HEK293 (cell line): ENCODE measurements around the gene EFCAB11.

ENCODE experiments used
- CTCF ChIA-PET: fragments of 350-600 bp; formaldehyde crosslinking; extraction: SDS; loops from one replicate; lab custom pipeline; 2021; ENCODE audit warnings: antibody characterized with exemption; lab: Yijun Ruan, JAX
- POLR2A ChIA-PET: fragments of 300-600 bp; formaldehyde crosslinking; extraction: SDS; loops from one replicate; lab custom pipeline; 2020; ENCODE audit warnings: antibody characterized with exemption, inconsistent platforms; lab: Yijun Ruan, JAX
- H3K27ac ChIP-seq: fragments of 200-500 bp; sonication (Bioruptor generic); 2 replicates; pipeline ENCODE4 v1.5.1; 2014; ENCODE audit warnings: low read depth, low read length, control low read depth, inconsistent platforms; ENCODE audit errors: extremely low read depth
- H3K36me3 ChIP-seq, 2 experiments: fragments of 200-500 bp in 1 of 2; sonication (Bioruptor generic) in 1 of 2; 1 replicate in 1 of 2; 2 replicates in 1 of 2; pipeline ENCODE4 v1.5.1; 2014 to 2017; ENCODE audit warnings: inconsistent platforms in 2 of 2, low read length in 2 of 2; ENCODE audit not compliant: control insufficient read depth in 2 of 2, insufficient read depth in 1 of 2
- H3K4me1 ChIP-seq: fragments of 200-500 bp; sonication (Bioruptor generic); 2 replicates; pipeline ENCODE4 v1.5.1; 2014; ENCODE audit warnings: mild to moderate bottlenecking, low read length, inconsistent platforms; ENCODE audit not compliant: control insufficient read depth, insufficient read depth
- H3K4me3 ChIP-seq: 2 replicates; pipeline ENCODE4 v1.5.1; 2011; ENCODE audit warnings: low read depth, mild to moderate bottlenecking, control low read depth, low read length, moderate library complexity
- H3K9me3 ChIP-seq: fragments of 200-500 bp; sonication (Bioruptor generic); 2 replicates; pipeline ENCODE4 v1.5.1; 2014; ENCODE audit warnings: low read depth, low read length, inconsistent platforms; ENCODE audit not compliant: control insufficient read depth, insufficient read depth
- GLI4 ChIP-seq: fragments of 450-650 bp; formaldehyde crosslinking; IDR thresholded peaks from 2 replicates; pipeline ENCODE4 v1.5.1; 2016; ENCODE audit warnings: missing biosample characterization, missing genetic modification characterization
- GLIS1 ChIP-seq: fragments of 450-650 bp; formaldehyde crosslinking; IDR thresholded peaks from 2 replicates; pipeline ENCODE4 v1.5.1; 2016; ENCODE audit warnings: missing biosample characterization, missing genetic modification characterization
- KLF9 ChIP-seq: fragments of 450-650 bp; formaldehyde crosslinking; IDR thresholded peaks from 2 replicates; pipeline ENCODE4 v1.5.1; 2016; ENCODE audit warnings: missing biosample characterization, missing genetic modification characterization, low read depth
- PRDM2 ChIP-seq: fragments of 450-650 bp; formaldehyde crosslinking; IDR thresholded peaks from 2 replicates; pipeline ENCODE4 v1.5.1; 2016; ENCODE audit warnings: missing biosample characterization, missing genetic modification characterization, borderline replicate concordance
- PRDM4 ChIP-seq: fragments of 450-650 bp; formaldehyde crosslinking; IDR thresholded peaks from 2 replicates; pipeline ENCODE4 v1.5.1; 2017; ENCODE audit warnings: missing biosample characterization, missing genetic modification characterization
- ZBTB20 ChIP-seq: fragments of 450-650 bp; formaldehyde crosslinking; IDR thresholded peaks from 2 replicates; pipeline ENCODE4 v1.5.1; 2016; ENCODE audit warnings: missing biosample characterization, missing genetic modification characterization
- ZNF16 ChIP-seq: fragments of 450-650 bp; formaldehyde crosslinking; IDR thresholded peaks from 2 replicates; pipeline ENCODE4 v1.5.1; 2016; ENCODE audit warnings: low read depth, missing biosample characterization, missing genetic modification characterization
- ZNF449 ChIP-seq: fragments of 450-650 bp; formaldehyde crosslinking; IDR thresholded peaks from 2 replicates; pipeline ENCODE4 v1.5.1; 2017; ENCODE audit warnings: missing biosample characterization, mild to moderate bottlenecking, missing genetic modification characterization, moderate library complexity
- ZNF513 ChIP-seq: fragments of 450-650 bp; IDR thresholded peaks from 2 replicates; pipeline ENCODE4 v1.5.1; 2018; ENCODE audit warnings: missing biosample characterization, missing genetic modification characterization
- ZNF621 ChIP-seq: fragments of 450-650 bp; formaldehyde crosslinking; IDR thresholded peaks from 2 replicates; pipeline ENCODE4 v1.5.1; 2017; ENCODE audit warnings: missing biosample characterization, missing genetic modification characterization
- ZNF624 ChIP-seq: fragments of 450-650 bp; formaldehyde crosslinking; IDR thresholded peaks from 2 replicates; pipeline ENCODE4 v1.5.1; 2017; ENCODE audit warnings: missing biosample characterization, missing genetic modification characterization
- ZNF658 ChIP-seq: fragments of 450-650 bp; formaldehyde crosslinking; IDR thresholded peaks from 2 replicates; pipeline ENCODE4; 2016; ENCODE audit warnings: missing biosample characterization, missing genetic modification characterization
- ZNF747 ChIP-seq: fragments of 450-650 bp; formaldehyde crosslinking; IDR thresholded peaks from 2 replicates; pipeline ENCODE4 v1.5.1; 2016; ENCODE audit warnings: missing biosample characterization, missing genetic modification characterization
- ZNF792 ChIP-seq: fragments of 450-650 bp; formaldehyde crosslinking; IDR thresholded peaks from 2 replicates; pipeline ENCODE4 v1.5.1; 2016; ENCODE audit warnings: missing biosample characterization, missing genetic modification characterization
- ZSCAN23 ChIP-seq: fragments of 450-650 bp; formaldehyde crosslinking; IDR thresholded peaks from 2 replicates; pipeline ENCODE4 v1.5.1; 2016; ENCODE audit warnings: missing biosample characterization, missing genetic modification characterization
- ZSCAN5A ChIP-seq: fragments of 450-650 bp; formaldehyde crosslinking; IDR thresholded peaks from 2 replicates; pipeline ENCODE4 v1.5.1; 2016; ENCODE audit warnings: missing biosample characterization, missing genetic modification characterization
- ZXDB ChIP-seq: fragments of 450-650 bp; formaldehyde crosslinking; IDR thresholded peaks from 2 replicates; pipeline ENCODE4 v1.5.1; 2016; ENCODE audit warnings: missing biosample characterization, missing genetic modification characterization

The EFCAB11 gene

GRCh38 chr14:89828471-89829165, 125.9 kb downstream of the EFCAB11 start:
- no peaks in the 10 kb centered on the region for H3K4me1 ChIP-seq
- H3K9me3 ChIP-seq: no peaks in the 10 kb centered on the region
- no peaks in the 10 kb centered on the region for H3K36me3 ChIP-seq
- TF ChIP-seq PRDM2 (tag by site-specific recombination) (no peak), ZNF621 (tag by site-specific recombination) (no peak), ZSCAN23 (tag by site-specific recombination) (no peak)
- ChIA-PET CTCF (interaction anchor here (0.6 kb wide), 1 partner anchor 494 kb away, joined by 4 read pairs; no protein-coding TSS in a partner anchor), POLR2A (no interaction called here)
- H3K27ac ChIP-seq: no peak overlapping the region
- H3K4me3 ChIP-seq: no peak overlapping the region

GRCh38 chr14:89827265-89827664, 127.3 kb downstream of the EFCAB11 start:
- H3K27ac ChIP-seq: no peak overlapping the region
- TF ChIP-seq ZBTB20 (no peak), KLF9 (tag by site-specific recombination) (no peak), GLI4 (tag by site-specific recombination) (no peak), ZNF449 (tag by site-specific recombination) (no peak), PRDM4 (tag by site-specific recombination) (no peak), ZXDB (tag by site-specific recombination) (no peak), ZNF513 (tag by site-specific recombination) (no peak), ZNF624 (tag by site-specific recombination) (no peak), ZNF658 (tag by site-specific recombination) (no peak), ZSCAN5A (tag by site-specific recombination) (no peak), GLIS1 (tag by site-specific recombination) (no peak), ZNF747 (tag by site-specific recombination) (no peak), ZNF792 (tag by site-specific recombination) (no peak), ZNF16 (tag by site-specific recombination) (no peak)
- TF ChIP-seq, all 188 proteins: peak for 0
- POLR2A ChIA-PET: no interaction called here
- Histone ChIP-seq H3K36me3 (no peaks in the 10 kb centered on the region), H3K4me1 (no peaks in the 10 kb centered on the region), H3K9me3 (no peaks in the 10 kb centered on the region), H3K4me3 (no peak overlapping the region)
- CTCF ChIA-PET: no interaction called here
